Progenitor cell of endocrine pancreas (in vitro differentiated cells): ENCODE measurements around the gene THSD4. TPM values are rescaled to one million over a fixed set of nuclear protein-coding genes. Genes with fewer than 3 reads are reported as not detected.

Source experiments
- DNase-seq: peaks from one replicate; pipeline ENCODE4 v3.0.0; 2021; ENCODE audit warnings: low spot score; ENCODE audit not compliant: unreplicated experiment
- H3K27ac Mint-ChIP-seq: 2 replicates; pipeline ENCODE4 v1.8.0; 2021; ENCODE audit warnings: mild to moderate bottlenecking, moderate library complexity, mixed read lengths
- H3K27me3 Mint-ChIP-seq: 2 replicates; pipeline ENCODE4 v1.8.0; 2021; ENCODE audit warnings: mixed read lengths
- H3K36me3 Mint-ChIP-seq: 2 replicates; pipeline ENCODE4 v1.8.0; 2022; ENCODE audit warnings: mixed read lengths; ENCODE audit not compliant: insufficient read depth
- H3K4me1 Mint-ChIP-seq: 2 replicates; pipeline ENCODE4 v1.8.0; 2021; ENCODE audit warnings: low read depth, mixed read lengths
- H3K4me3 Mint-ChIP-seq: 2 replicates; pipeline ENCODE4 v1.8.0; 2021; ENCODE audit warnings: low read depth, mild to moderate bottlenecking, moderate library complexity, mixed read lengths
- H3K9me3 Mint-ChIP-seq: 2 replicates; pipeline ENCODE4 v1.8.0; 2021; ENCODE audit warnings: low read depth, mixed read lengths
- CTCF ChIP-seq: fragments of 200-600 bp; sonication (generic); IDR thresholded peaks from one replicate; pipeline ENCODE4 v1.5.0; 2021; ENCODE audit warnings: antibody characterized with exemption, mild to moderate bottlenecking; ENCODE audit not compliant: unreplicated experiment
- total RNA-seq: library from RNA; stranded (reverse); gene quantifications from 2 replicates; pipeline ENCODE4 v1.2.1, GENCODE V29; 2021

THSD4 gene
- total RNA-seq, 1 donor from 2014 or later: 6.8 TPM

GRCh38 chr15:71456811-71457210 is 341.5 kb downstream of the THSD4 start:
- DNase-seq: no peak
- Mint-ChIP-seq H3K4me1 (peaks cover 18% of the 10 kb centered on the region), H3K36me3 (no peaks in the 10 kb centered on the region), H3K27ac (no peak overlapping the region), H3K9me3 (no peaks in the 10 kb centered on the region), H3K27me3 (peaks cover 13% of the 10 kb centered on the region), H3K4me3 (no peak overlapping the region)
- no peak for TF ChIP-seq CTCF

DNA sequence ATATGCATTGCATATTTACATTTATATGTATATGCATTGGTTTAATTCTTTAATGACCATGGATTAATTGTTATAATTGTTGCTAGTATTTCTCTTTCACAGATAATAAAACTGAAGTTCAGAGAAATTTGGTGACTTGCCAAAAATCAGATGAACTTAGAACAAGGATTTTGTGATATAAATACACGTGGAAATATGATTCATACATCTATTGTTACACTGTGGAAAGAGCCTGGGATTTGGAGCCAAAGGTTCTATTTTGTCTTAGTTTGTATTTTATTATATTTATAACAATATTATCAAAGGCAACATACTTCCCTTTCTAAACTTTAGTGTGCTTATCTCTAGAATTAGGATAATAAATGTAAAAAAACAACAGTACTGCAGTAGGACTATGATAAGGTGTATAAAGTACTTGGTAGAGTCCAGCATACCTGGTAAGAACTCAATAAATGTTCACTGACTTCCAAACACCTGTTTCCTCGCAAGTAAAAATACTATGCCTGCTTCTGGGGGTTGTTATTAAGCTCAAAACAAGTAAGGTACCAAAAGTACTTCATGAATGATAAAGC is 342.9 kb downstream of the THSD4 start:
- no peaks in the 10 kb centered on the region for H3K36me3 Mint-ChIP-seq
- no peak overlapping the region for H3K4me3 Mint-ChIP-seq
- DNase-seq: no peak
- H3K4me1 Mint-ChIP-seq: peaks cover 18% of the 10 kb centered on the region
- no peak overlapping the region for H3K27ac Mint-ChIP-seq
- peaks cover 8% of the 10 kb centered on the region for H3K27me3 Mint-ChIP-seq
- TF ChIP-seq CTCF: no peak
- no peaks in the 10 kb centered on the region for H3K9me3 Mint-ChIP-seq

- Mint-ChIP-seq H3K9me3 (no peaks in the 10 kb centered on the region), H3K4me3 (no peak overlapping the region), H3K4me1 (no peaks in the 10 kb centered on the region), H3K27ac (no peak overlapping the region), H3K36me3 (no peaks in the 10 kb centered on the region), H3K27me3 (peaks cover 27% of the 10 kb centered on the region)
- no peak for TF ChIP-seq CTCF
- DNase-seq: no peak
Measured at GRCh38 chr15:71461748-71462147, 346.5 kb downstream of the THSD4 start.

DNA sequence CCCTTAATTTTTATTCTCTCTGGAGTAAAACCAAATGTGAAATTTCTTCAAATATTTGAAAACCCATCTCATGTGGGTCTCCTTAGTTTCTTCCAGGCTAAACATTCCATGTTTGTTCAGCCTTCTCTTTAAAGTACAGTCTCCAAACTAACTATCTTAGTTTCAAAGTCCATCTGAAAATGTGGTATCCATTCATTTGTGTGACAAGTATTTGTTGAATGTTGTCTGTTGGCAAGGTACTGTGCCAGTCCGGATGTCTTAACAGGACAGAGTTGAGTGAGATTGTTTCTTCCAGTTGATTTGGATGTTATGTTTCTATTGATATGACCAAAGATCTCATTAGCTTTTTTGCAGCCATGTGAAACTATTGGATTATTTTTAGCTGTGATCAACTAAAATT is 347.4 kb downstream of the THSD4 start:
- no peaks in the 10 kb centered on the region for H3K9me3 Mint-ChIP-seq
- DNase-seq: no peak
- TF ChIP-seq CTCF: no peak
- H3K27me3 Mint-ChIP-seq: peaks cover 28% of the 10 kb centered on the region
- H3K27ac Mint-ChIP-seq: no peak overlapping the region
- no peaks in the 10 kb centered on the region for H3K36me3 Mint-ChIP-seq
- no peaks in the 10 kb centered on the region for H3K4me1 Mint-ChIP-seq
- H3K4me3 Mint-ChIP-seq: no peak overlapping the region

GRCh38 chr15:71463156-71463665 is 347.9 kb downstream of the THSD4 start:
- no peaks in the 10 kb centered on the region for H3K36me3 Mint-ChIP-seq
- peaks cover 27% of the 10 kb centered on the region for H3K27me3 Mint-ChIP-seq
- DNase-seq: no peak
- no peak overlapping the region for H3K27ac Mint-ChIP-seq
- peaks cover 2% of the 10 kb centered on the region for H3K9me3 Mint-ChIP-seq
- no peaks in the 10 kb centered on the region for H3K4me1 Mint-ChIP-seq
- H3K4me3 Mint-ChIP-seq: no peak overlapping the region
- no peak for TF ChIP-seq CTCF
